SK-N-SH (cell line): ENCODE data around the gene PCSK5. TPM values are rescaled to one million over a fixed set of nuclear protein-coding genes. Genes with fewer than 3 reads are reported as not detected.

Experiments used
- CTCF ChIA-PET: fragments of 300-600, 350-600 bp; formaldehyde crosslinking; extraction: SDS; loops from one replicate; lab custom pipeline; 2021; lab: Yijun Ruan, JAX
- POLR2A ChIA-PET: fragments of 350-600 bp; sonication (Branson Sonifier 250); formaldehyde crosslinking; extraction: SDS; loops from one replicate; lab custom pipeline; 2020; ENCODE audit warnings: antibody characterized with exemption, inconsistent platforms; lab: Yijun Ruan, JAX
- DNase-seq: peaks from one replicate; pipeline ENCODE4 v3.0.0; 2012
- H2AFZ ChIP-seq: fragments of 200-600 bp; sonication (generic); 2 replicates; pipeline ENCODE4 v1.8.1; 2016; ENCODE audit warnings: antibody characterized with exemption, mild to moderate bottlenecking, low read depth
- H3F3A ChIP-seq: fragments of 200-600 bp; sonication (generic); replicated peaks from 2 replicates; pipeline ENCODE3; 2016; ENCODE audit warnings: antibody characterized with exemption, mild to moderate bottlenecking; ENCODE audit not compliant: insufficient read depth
- H3K27ac ChIP-seq, 2 experiments: fragments of 200-500 bp in 1 of 2; fragments of 200-600 bp in 1 of 2; sonication (Bioruptor generic) in 1 of 2; sonication (generic), shearing (Covaris generic) in 1 of 2; 2 replicates each; pipeline versions ENCODE4 v1.5.1 to v1.6.1; 2014 to 2016; ENCODE audit warnings: low read depth in 2 of 2, inconsistent platforms in 1 of 2, low read length in 1 of 2, mild to moderate bottlenecking in 1 of 2, mixed read lengths in 1 of 2
- H3K27me3 ChIP-seq: fragments of 200-600 bp; sonication (generic), shearing (Covaris generic); 2 replicates; pipeline ENCODE4 v1.6.1; 2016; ENCODE audit warnings: mixed run types; ENCODE audit not compliant: insufficient read depth
- H3K36me3 ChIP-seq, 2 experiments: fragments of 200-500 bp in 1 of 2; fragments of 200-600 bp in 1 of 2; sonication (Bioruptor generic) in 1 of 2; sonication (generic) in 1 of 2; replicated peaks in 1 of 2; 2 replicates each; pipeline versions ENCODE3 to v1.5.1; 2014 to 2016; ENCODE audit warnings: low read length in 1 of 2, mild to moderate bottlenecking in 1 of 2; ENCODE audit not compliant: insufficient read depth in 2 of 2, control insufficient read depth in 1 of 2
- H3K4me1 ChIP-seq, 2 experiments: fragments of 200-500 bp in 1 of 2; fragments of 200-600 bp in 1 of 2; sonication (Bioruptor generic) in 1 of 2; sonication (generic), shearing (Covaris generic) in 1 of 2; 2 replicates each; pipeline versions ENCODE4 v1.5.1 to v1.6.1; 2014 to 2016; ENCODE audit warnings: low read depth in 1 of 2, low read length in 1 of 2, mixed run types in 1 of 2; ENCODE audit not compliant: insufficient read depth in 2 of 2, control insufficient read depth in 1 of 2
- H3K4me2 ChIP-seq: fragments of 200-600 bp; sonication (generic), shearing (Covaris generic); 2 replicates; pipeline ENCODE4 v1.6.1; 2017; ENCODE audit warnings: mixed run types
- H3K4me3 ChIP-seq, 2 experiments: fragments of 200-500 bp in 1 of 2; fragments of 200-600 bp in 1 of 2; sonication (Bioruptor generic) in 1 of 2; sonication (generic), shearing (Covaris generic) in 1 of 2; 2 replicates each; pipeline versions ENCODE4 v1.5.1 to v1.8.1; 2014 to 2016; ENCODE audit warnings: low read depth in 2 of 2, inconsistent platforms in 1 of 2, low read length in 1 of 2, mild to moderate bottlenecking in 1 of 2, mixed read lengths in 1 of 2, moderate library complexity in 1 of 2
- H3K79me2 ChIP-seq: fragments of 200-600 bp; sonication (generic); 2 replicates; pipeline ENCODE4 v1.8.1; 2017; ENCODE audit warnings: mild to moderate bottlenecking; ENCODE audit not compliant: insufficient read depth
- H3K9ac ChIP-seq: fragments of 200-600 bp; sonication (generic); 2 replicates; pipeline ENCODE4 v1.6.1; 2017; ENCODE audit warnings: mixed run types
- H3K9me2 ChIP-seq: fragments of 200-600 bp; sonication (generic); 2 replicates; pipeline ENCODE4 v1.6.1; 2017; ENCODE audit warnings: mixed run types
- H3K9me3 ChIP-seq: fragments of 200-600 bp; sonication (generic); 2 replicates; pipeline ENCODE4 v1.6.1; 2017; ENCODE audit warnings: mixed run types, mild to moderate bottlenecking, moderate library complexity
- H4K20me1 ChIP-seq: fragments of 200-600 bp; sonication (generic); 2 replicates; pipeline ENCODE4 v1.6.1; 2017; ENCODE audit warnings: mild to moderate bottlenecking, mixed run types; ENCODE audit not compliant: insufficient read depth
- EP300 ChIP-seq, 2 experiments: IDR thresholded peaks; 2 replicates each; pipeline versions ENCODE4 v1.4.0 to v1.6.1; 2012; ENCODE audit warnings: borderline replicate concordance in 1 of 2, low read depth in 1 of 2, low read length in 1 of 2
- EZH2phosphoT487 ChIP-seq: fragments of 200-600 bp; sonication (generic); IDR thresholded peaks from 2 replicates; pipeline ENCODE4 v1.6.1; 2017; ENCODE audit warnings: low read depth, mixed run types, mild to moderate bottlenecking, antibody characterized with exemption, moderate library complexity, borderline replicate concordance
- FOSL2 ChIP-seq: IDR thresholded peaks from 2 replicates; pipeline ENCODE4 v1.4.0; 2012; ENCODE audit warnings: low read depth, mild to moderate bottlenecking, moderate library complexity, borderline replicate concordance
- FOXM1 ChIP-seq: IDR thresholded peaks from 2 replicates; pipeline ENCODE4 v1.4.0; 2012; ENCODE audit warnings: low read depth, mild to moderate bottlenecking
- GATA2 ChIP-seq: sonication (generic); formaldehyde crosslinking; IDR thresholded peaks from 2 replicates; pipeline ENCODE4 v1.5.0; 2020; ENCODE audit warnings: mild to moderate bottlenecking, missing genetic modification reagents
- MEF2A ChIP-seq: IDR thresholded peaks from 2 replicates; pipeline ENCODE4 v1.4.0; 2012; ENCODE audit warnings: low read depth, borderline replicate concordance
- MXI1 ChIP-seq: IDR thresholded peaks from 2 replicates; pipeline ENCODE4 v1.6.1; 2012; ENCODE audit warnings: mild to moderate bottlenecking, low read depth, low read length, improper control_type of control experiment
- RAD21 ChIP-seq: IDR thresholded peaks from 2 replicates; pipeline ENCODE4 v1.6.1; 2012; ENCODE audit warnings: mild to moderate bottlenecking, low read length
- RXRA ChIP-seq: IDR thresholded peaks from 2 replicates; pipeline ENCODE4 v1.4.0; 2012; ENCODE audit warnings: low read depth, mild to moderate bottlenecking, borderline replicate concordance
- SMC3 ChIP-seq: IDR thresholded peaks from 2 replicates; pipeline ENCODE4 v1.6.1; 2012; ENCODE audit warnings: low read depth, low read length, improper control_type of control experiment
- TAF1 ChIP-seq: IDR thresholded peaks from 2 replicates; pipeline ENCODE4 v1.6.1; 2012; ENCODE audit warnings: low read depth, mild to moderate bottlenecking, low read length, moderate library complexity, borderline replicate concordance
- YY1 ChIP-seq: IDR thresholded peaks from 2 replicates; pipeline ENCODE4 v1.4.0; 2012; ENCODE audit warnings: low read depth, mild to moderate bottlenecking
- WGBS: methylation state at CpG from one replicate; pipeline ENCODE4 v1.1.6; 2017; ENCODE audit warnings: low lambda C conversion rate; 5-methylcytosine and 5-hydroxymethylcytosine counted together
- polyA plus RNA-seq, 3 experiments: library from polyadenylated mRNA; depleted of rRNA; stranded (reverse); fragments of >200 nt; gene quantifications; 2 replicates each; pipeline ENCODE4 v1.2.3, GENCODE V29; 2012
- TF ChIP-seq, protein P1 (sequence below): IDR thresholded peaks from 2 replicates; pipeline ENCODE4; 2012
- TF ChIP-seq, protein P2 (sequence below): IDR thresholded peaks from 2 replicates; pipeline ENCODE4 v1.6.1; 2012; ENCODE audit warnings: mild to moderate bottlenecking, low read depth, low read length, moderate library complexity
- TF ChIP-seq, protein P3 (sequence below): IDR thresholded peaks from 2 replicates; pipeline ENCODE4 v1.4.0; 2012; ENCODE audit warnings: low read depth, borderline replicate concordance
- TF ChIP-seq, protein P4 (sequence below): fragments of 150-350 bp; IDR thresholded peaks from 2 replicates; pipeline ENCODE4 v1.6.1; 2016; ENCODE audit warnings: mild to moderate bottlenecking, low read depth, low read length

The PCSK5 gene
- polyA plus RNA-seq, 1 of the 3 experiments (the other 2 are of a cell fraction), result 0.08 TPM

DNA sequence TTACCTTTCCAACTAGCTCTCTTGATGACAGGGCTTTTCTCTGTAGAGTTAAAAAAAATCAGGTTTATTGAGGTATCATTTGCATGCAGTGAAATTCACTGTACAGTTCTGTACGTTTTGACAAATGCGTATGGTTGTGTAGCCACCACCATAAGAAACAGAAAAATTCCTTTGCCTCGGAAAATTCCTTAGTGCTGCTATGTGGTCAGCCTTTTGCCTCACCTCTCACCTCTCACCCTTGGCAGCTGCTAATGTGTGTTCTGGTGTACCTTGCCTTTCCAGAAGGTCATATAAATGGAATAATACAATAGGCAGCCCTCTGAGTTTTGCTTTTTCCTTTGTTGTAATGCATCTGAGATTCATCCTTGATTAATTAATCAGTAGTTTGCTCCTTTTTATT, 28.4 kb downstream of the PCSK5 start (continued):
- TF ChIP-seq EZH2phosphoT487, result no peak
- no peak for TF ChIP-seq RAD21
- TF ChIP-seq TAF1, result no peak
- no peak for TF ChIP-seq EP300 (IDR thresholded peaks at IDR 0.05; ENCODE audit: borderline replicate concordance in 1 of 2, low read depth in 1 of 2, low read length in 1 of 2)
- TF ChIP-seq, protein P1, sequence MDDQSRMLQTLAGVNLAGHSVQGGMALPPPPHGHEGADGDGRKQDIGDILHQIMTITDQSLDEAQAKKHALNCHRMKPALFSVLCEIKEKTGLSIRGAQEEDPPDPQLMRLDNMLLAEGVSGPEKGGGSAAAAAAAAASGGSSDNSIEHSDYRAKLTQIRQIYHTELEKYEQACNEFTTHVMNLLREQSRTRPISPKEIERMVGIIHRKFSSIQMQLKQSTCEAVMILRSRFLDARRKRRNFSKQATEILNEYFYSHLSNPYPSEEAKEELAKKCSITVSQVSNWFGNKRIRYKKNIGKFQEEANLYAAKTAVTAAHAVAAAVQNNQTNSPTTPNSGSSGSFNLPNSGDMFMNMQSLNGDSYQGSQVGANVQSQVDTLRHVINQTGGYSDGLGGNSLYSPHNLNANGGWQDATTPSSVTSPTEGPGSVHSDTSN, result no peak

DNA sequence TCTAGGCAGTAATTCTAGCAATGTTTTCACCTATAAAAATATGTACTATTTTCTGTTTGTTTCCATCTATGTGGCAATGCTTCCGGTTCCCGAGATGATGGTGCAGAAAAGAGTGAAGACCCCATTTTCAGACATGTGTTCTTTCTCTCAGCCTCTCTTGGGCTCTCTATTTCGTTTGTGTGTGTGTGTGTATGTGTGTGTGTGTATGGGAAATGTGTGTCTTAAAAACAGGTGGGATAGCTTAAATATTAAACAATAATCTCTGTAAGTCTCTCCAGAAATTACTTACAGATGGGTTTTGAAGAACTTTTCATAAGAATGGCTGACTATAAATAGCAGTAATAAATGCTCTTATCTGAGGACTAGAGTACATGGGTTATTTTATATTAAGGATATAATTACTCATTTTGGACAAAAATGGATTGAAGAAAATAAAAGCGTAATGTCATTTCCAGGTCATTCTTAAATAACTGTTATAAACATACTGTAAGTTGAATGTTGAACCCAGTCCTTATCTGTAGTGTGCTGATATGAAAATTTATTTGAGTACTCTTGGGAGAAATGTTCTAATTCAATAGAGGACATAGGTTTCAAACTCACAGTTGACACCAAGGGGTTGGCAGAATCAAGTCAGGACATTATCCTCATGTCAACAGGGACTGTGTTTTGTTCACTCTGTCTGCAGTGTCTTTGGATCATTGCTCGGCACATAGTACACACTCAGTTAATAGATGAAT, 31.1 kb downstream of the PCSK5 start:
- Histone ChIP-seq H3K9me3 (no peaks in the 10 kb centered on the region), H3K9ac (no peak overlapping the region), H3K27me3 (no peaks in the 10 kb centered on the region; the same call in 1 of the 2 replicates), H3K79me2 (no peaks in the 10 kb centered on the region), H3K9me2 (no peaks in the 10 kb centered on the region), H3K36me3 (no peaks in the 10 kb centered on the region), H4K20me1 (no peaks in the 10 kb centered on the region), H3K4me1 (no peaks in the 10 kb centered on the region), H3K4me2 (no peak overlapping the region), H2AFZ (no peak overlapping the region), H3F3A (no peaks in the 10 kb centered on the region), H3K27ac (no peak overlapping the region), H3K4me3 (no peak overlapping the region)
- POLR2A ChIA-PET, result no interaction called here
- no peak for DNase-seq
- WGBS, result 11% methylated on average over 5 of the region's 5 CpGs
- CTCF ChIA-PET, result no interaction called here
- TF ChIP-seq, protein P1, result no peak
- TF ChIP-seq YY1 (no peak), GATA2 (CRISPR knock-in tag) (no peak), FOSL2 (no peak), FOXM1 (no peak), RAD21 (no peak), SMC3 (no peak), MEF2A (no peak), MXI1 (no peak), RXRA (no peak)
- TF ChIP-seq, protein P2, sequence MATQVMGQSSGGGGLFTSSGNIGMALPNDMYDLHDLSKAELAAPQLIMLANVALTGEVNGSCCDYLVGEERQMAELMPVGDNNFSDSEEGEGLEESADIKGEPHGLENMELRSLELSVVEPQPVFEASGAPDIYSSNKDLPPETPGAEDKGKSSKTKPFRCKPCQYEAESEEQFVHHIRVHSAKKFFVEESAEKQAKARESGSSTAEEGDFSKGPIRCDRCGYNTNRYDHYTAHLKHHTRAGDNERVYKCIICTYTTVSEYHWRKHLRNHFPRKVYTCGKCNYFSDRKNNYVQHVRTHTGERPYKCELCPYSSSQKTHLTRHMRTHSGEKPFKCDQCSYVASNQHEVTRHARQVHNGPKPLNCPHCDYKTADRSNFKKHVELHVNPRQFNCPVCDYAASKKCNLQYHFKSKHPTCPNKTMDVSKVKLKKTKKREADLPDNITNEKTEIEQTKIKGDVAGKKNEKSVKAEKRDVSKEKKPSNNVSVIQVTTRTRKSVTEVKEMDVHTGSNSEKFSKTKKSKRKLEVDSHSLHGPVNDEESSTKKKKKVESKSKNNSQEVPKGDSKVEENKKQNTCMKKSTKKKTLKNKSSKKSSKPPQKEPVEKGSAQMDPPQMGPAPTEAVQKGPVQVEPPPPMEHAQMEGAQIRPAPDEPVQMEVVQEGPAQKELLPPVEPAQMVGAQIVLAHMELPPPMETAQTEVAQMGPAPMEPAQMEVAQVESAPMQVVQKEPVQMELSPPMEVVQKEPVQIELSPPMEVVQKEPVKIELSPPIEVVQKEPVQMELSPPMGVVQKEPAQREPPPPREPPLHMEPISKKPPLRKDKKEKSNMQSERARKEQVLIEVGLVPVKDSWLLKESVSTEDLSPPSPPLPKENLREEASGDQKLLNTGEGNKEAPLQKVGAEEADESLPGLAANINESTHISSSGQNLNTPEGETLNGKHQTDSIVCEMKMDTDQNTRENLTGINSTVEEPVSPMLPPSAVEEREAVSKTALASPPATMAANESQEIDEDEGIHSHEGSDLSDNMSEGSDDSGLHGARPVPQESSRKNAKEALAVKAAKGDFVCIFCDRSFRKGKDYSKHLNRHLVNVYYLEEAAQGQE, result no peak
- TF ChIP-seq, protein P3, sequence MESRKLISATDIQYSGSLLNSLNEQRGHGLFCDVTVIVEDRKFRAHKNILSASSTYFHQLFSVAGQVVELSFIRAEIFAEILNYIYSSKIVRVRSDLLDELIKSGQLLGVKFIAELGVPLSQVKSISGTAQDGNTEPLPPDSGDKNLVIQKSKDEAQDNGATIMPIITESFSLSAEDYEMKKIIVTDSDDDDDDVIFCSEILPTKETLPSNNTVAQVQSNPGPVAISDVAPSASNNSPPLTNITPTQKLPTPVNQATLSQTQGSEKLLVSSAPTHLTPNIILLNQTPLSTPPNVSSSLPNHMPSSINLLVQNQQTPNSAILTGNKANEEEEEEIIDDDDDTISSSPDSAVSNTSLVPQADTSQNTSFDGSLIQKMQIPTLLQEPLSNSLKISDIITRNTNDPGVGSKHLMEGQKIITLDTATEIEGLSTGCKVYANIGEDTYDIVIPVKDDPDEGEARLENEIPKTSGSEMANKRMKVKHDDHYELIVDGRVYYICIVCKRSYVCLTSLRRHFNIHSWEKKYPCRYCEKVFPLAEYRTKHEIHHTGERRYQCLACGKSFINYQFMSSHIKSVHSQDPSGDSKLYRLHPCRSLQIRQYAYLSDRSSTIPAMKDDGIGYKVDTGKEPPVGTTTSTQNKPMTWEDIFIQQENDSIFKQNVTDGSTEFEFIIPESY, result no peak
- TF ChIP-seq, protein P4, sequence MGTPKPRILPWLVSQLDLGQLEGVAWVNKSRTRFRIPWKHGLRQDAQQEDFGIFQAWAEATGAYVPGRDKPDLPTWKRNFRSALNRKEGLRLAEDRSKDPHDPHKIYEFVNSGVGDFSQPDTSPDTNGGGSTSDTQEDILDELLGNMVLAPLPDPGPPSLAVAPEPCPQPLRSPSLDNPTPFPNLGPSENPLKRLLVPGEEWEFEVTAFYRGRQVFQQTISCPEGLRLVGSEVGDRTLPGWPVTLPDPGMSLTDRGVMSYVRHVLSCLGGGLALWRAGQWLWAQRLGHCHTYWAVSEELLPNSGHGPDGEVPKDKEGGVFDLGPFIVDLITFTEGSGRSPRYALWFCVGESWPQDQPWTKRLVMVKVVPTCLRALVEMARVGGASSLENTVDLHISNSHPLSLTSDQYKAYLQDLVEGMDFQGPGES, result no peak
